ENCODE data around the gene SMDT1. TPM values are rescaled to one million over a fixed set of nuclear protein-coding genes. Genes with fewer than 3 reads are reported as not detected.

The SMDT1 gene
- total and polyA plus RNA-seq, 4 donors = 7.2 to 115 (median 39.9) TPM

DNA sequence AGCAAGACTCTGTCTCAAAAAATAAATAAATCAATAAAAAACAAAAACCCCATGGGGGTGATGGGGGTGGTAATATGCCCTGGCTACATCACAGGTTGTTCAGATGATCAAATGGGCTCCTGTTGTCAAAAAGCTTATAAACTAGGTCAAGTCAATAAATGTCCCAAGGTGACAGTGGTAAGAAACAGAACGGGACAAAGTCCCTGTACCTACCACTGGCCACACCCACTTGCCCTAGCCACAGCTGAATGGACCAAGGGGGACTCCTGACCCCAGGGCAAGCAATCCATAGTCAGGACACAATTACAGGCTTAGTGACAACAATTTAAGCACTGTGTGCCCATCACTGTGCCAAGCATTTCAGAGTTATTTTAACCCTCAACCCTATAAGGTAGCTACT is 14.9 kb upstream of the SMDT1 start:
- WGBS = 31% methylated on average over 1 of the region's 1 CpG
- DNase-seq (ENCODE audit: low spot score) = no peak
- H3K27me3 ChIP-seq (ENCODE audit: control insufficient read depth in 4 of 4, insufficient read depth in 4 of 4, low read length in 3 of 4) = no peaks in the 10 kb centered on the region
- TF ChIP-seq YY1 (IDR thresholded peaks at IDR 0.05) (peak; percentile 58), SP1 (IDR thresholded peaks at IDR 0.05) (peak; percentile 93), FOXA1 (IDR thresholded peaks at IDR 0.05) (peak; percentile 11), RXRA (IDR thresholded peaks at IDR 0.05) (peak; percentile 84 to 89), TAF1 (conservative IDR thresholded peaks at IDR 0.05) (no peak), RAD21 (IDR thresholded peaks at IDR 0.05) (peak in 1 of 2 donors; percentile 24), FOXA2 (IDR thresholded peaks at IDR 0.05) (peak; percentile 47), JUND (IDR thresholded peaks at IDR 0.05) (peak; percentile 69 to 73), EGR1 (IDR thresholded peaks at IDR 0.05; ENCODE audit: low read depth in 2 of 2) (no peak), GABPA (IDR thresholded peaks at IDR 0.05 in 1 of 2, conservative IDR thresholded peaks at IDR 0.05 in 1 of 2) (peak in 1 of 2 donors; percentile 52), NR2F2 (IDR thresholded peaks at IDR 0.05) (peak; percentile 60), HNF4A (conservative IDR thresholded peaks at IDR 0.05) (peak; percentile 99 to 100), HNF4G (IDR thresholded peaks at IDR 0.05) (peak; percentile 98)
- TF ChIP-seq, protein P1, sequence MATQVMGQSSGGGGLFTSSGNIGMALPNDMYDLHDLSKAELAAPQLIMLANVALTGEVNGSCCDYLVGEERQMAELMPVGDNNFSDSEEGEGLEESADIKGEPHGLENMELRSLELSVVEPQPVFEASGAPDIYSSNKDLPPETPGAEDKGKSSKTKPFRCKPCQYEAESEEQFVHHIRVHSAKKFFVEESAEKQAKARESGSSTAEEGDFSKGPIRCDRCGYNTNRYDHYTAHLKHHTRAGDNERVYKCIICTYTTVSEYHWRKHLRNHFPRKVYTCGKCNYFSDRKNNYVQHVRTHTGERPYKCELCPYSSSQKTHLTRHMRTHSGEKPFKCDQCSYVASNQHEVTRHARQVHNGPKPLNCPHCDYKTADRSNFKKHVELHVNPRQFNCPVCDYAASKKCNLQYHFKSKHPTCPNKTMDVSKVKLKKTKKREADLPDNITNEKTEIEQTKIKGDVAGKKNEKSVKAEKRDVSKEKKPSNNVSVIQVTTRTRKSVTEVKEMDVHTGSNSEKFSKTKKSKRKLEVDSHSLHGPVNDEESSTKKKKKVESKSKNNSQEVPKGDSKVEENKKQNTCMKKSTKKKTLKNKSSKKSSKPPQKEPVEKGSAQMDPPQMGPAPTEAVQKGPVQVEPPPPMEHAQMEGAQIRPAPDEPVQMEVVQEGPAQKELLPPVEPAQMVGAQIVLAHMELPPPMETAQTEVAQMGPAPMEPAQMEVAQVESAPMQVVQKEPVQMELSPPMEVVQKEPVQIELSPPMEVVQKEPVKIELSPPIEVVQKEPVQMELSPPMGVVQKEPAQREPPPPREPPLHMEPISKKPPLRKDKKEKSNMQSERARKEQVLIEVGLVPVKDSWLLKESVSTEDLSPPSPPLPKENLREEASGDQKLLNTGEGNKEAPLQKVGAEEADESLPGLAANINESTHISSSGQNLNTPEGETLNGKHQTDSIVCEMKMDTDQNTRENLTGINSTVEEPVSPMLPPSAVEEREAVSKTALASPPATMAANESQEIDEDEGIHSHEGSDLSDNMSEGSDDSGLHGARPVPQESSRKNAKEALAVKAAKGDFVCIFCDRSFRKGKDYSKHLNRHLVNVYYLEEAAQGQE (IDR thresholded peaks at IDR 0.05) = peak; percentile 40
- TF ChIP-seq, protein P2, sequence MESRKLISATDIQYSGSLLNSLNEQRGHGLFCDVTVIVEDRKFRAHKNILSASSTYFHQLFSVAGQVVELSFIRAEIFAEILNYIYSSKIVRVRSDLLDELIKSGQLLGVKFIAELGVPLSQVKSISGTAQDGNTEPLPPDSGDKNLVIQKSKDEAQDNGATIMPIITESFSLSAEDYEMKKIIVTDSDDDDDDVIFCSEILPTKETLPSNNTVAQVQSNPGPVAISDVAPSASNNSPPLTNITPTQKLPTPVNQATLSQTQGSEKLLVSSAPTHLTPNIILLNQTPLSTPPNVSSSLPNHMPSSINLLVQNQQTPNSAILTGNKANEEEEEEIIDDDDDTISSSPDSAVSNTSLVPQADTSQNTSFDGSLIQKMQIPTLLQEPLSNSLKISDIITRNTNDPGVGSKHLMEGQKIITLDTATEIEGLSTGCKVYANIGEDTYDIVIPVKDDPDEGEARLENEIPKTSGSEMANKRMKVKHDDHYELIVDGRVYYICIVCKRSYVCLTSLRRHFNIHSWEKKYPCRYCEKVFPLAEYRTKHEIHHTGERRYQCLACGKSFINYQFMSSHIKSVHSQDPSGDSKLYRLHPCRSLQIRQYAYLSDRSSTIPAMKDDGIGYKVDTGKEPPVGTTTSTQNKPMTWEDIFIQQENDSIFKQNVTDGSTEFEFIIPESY (IDR thresholded peaks at IDR 0.05) = peak; percentile 87
- TF ChIP-seq, protein P3, sequence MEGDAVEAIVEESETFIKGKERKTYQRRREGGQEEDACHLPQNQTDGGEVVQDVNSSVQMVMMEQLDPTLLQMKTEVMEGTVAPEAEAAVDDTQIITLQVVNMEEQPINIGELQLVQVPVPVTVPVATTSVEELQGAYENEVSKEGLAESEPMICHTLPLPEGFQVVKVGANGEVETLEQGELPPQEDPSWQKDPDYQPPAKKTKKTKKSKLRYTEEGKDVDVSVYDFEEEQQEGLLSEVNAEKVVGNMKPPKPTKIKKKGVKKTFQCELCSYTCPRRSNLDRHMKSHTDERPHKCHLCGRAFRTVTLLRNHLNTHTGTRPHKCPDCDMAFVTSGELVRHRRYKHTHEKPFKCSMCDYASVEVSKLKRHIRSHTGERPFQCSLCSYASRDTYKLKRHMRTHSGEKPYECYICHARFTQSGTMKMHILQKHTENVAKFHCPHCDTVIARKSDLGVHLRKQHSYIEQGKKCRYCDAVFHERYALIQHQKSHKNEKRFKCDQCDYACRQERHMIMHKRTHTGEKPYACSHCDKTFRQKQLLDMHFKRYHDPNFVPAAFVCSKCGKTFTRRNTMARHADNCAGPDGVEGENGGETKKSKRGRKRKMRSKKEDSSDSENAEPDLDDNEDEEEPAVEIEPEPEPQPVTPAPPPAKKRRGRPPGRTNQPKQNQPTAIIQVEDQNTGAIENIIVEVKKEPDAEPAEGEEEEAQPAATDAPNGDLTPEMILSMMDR (IDR thresholded peaks at IDR 0.05; ENCODE audit: low read depth, low read length, missing input control) = no peak
- TF ChIP-seq, protein P4, sequence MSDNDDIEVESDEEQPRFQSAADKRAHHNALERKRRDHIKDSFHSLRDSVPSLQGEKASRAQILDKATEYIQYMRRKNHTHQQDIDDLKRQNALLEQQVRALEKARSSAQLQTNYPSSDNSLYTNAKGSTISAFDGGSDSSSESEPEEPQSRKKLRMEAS (IDR thresholded peaks at IDR 0.05) = no peak
- TF ChIP-seq, protein P5, sequence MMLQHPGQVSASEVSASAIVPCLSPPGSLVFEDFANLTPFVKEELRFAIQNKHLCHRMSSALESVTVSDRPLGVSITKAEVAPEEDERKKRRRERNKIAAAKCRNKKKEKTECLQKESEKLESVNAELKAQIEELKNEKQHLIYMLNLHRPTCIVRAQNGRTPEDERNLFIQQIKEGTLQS (IDR thresholded peaks at IDR 0.05) = no peak
- peak overlapping the region; percentile 52 to 66 for H3K27ac ChIP-seq (ENCODE audit: low read depth in 1 of 2, low read length in 2 of 2)
- no peaks in the 10 kb centered on the region for H3K9me3 ChIP-seq (ENCODE audit: control insufficient read depth in 4 of 4, low read length in 3 of 4)
- H3K9ac ChIP-seq (ENCODE audit: low read depth in 1 of 2, low read length in 2 of 2) = no peak overlapping the region
- peaks cover 4 to 33% (median 26%) of the 10 kb centered on the region in 4 donors for H3K4me1 ChIP-seq (ENCODE audit: control insufficient read depth in 4 of 4, insufficient read depth in 4 of 4, low read length in 3 of 4)
- peaks cover 6 to 39% (median 15%) of the 10 kb centered on the region in 4 donors for H3K36me3 ChIP-seq (ENCODE audit: control insufficient read depth in 4 of 4, insufficient read depth in 3 of 4, low read depth in 1 of 4, low read length in 3 of 4)
- H3K4me3 ChIP-seq (ENCODE audit: low read depth in 1 of 3, low read length in 3 of 3) = no peak overlapping the region

Data from liver (tissue), 9 donors.